Measurements from ENCODE around the gene ATG2B.

- TF ChIP-seq EZH2 (IDR thresholded peaks at IDR 0.05; ENCODE audit: borderline replicate concordance, low read length): no peak
- TF ChIP-seq CTCF (IDR thresholded peaks at IDR 0.05; ENCODE audit: low read length): no peak
These were observed 17.5 kb downstream of the ATG2B start for GRCh38 chr14:96345669-96346068.

All from OCI-LY1 (cell line).